ENCODE results near the gene NFKBIE.

GRCh38 chr6:44306710-44307109 lies 41.4 kb upstream of the NFKBIE start:
- TF ChIP-seq CTCF (IDR thresholded peaks at IDR 0.05): no peak
- TF ChIP-seq POLR2A (IDR thresholded peaks at IDR 0.05): no peak

Measured in right lobe of liver (tissue), 4 donors.